ENCODE results near the gene PLA2G4F. TPM values are rescaled to one million over a fixed set of nuclear protein-coding genes. Genes with fewer than 3 reads are reported as not detected.

The PLA2G4F gene
- total RNA-seq, 4 donors from 2014 or later: not detected

DNA sequence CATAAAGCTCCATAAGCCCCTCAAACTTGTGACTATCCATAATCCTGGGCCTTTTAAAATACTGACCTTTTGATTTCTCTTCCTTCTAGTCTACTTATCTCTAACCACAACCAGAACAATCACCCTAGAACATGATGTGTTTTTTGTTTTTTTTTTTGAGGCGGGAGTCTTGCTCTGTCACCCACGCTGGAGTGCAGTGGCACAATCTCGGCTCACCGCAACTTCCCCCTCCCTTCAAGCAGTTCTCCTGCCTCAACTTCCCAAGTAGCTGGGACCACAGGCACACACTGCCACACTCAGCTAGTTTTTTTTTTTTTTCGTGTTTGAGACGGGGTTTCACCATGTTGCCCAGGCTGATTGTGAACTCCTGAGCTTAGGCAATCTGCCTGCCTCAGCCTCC lies 26.5 kb upstream of the PLA2G4F start:
- no peak for ATAC-seq (ENCODE audit: low FRiP score)
- no peak for DNase-seq (ENCODE audit: low spot score)
- no peak for TF ChIP-seq CTCF (IDR thresholded peaks at IDR 0.05)

DNA sequence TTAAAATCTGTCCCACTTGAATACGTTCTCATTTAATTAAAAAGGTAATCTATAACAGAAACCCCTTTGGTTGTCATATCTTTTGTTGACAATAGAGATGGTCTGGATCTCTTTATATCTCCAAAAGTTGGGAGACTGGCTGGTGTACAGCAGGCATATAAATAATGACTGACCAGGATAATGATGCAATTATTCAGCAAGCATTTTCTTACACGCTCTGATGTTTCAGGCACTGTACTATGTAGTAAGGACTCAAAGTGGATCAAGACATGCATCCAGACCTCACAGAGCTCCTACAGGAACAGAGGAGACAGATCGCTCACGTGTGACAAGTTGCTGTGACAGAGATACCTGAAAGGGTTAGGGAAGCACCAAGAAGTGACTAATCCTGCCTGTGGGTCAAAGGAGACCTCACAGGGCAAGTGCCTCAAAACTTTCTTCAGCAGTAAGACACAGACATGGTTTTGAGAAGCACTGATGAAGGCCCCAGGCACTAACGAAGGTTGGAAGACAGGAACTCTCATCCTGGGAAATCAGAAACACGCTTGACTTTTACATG lies 26.0 kb upstream of the PLA2G4F start:
- no peak for DNase-seq (ENCODE audit: low spot score)
- no peak for TF ChIP-seq CTCF (IDR thresholded peaks at IDR 0.05)
- no peak for ATAC-seq (ENCODE audit: low FRiP score)

- no peak for TF ChIP-seq CTCF (IDR thresholded peaks at IDR 0.05)
- ATAC-seq (ENCODE audit: low FRiP score) (no peak), DNase-seq (ENCODE audit: low spot score) (no peak)
Measured at GRCh38 chr15:42178056-42178455, 21.6 kb upstream of the PLA2G4F start.

GRCh38 chr15:42175671-42176070 lies 19.2 kb upstream of the PLA2G4F start:
- no peak for TF ChIP-seq CTCF (IDR thresholded peaks at IDR 0.05)
- ATAC-seq (ENCODE audit: low FRiP score) (no peak), DNase-seq (ENCODE audit: low spot score) (no peak)

DNA sequence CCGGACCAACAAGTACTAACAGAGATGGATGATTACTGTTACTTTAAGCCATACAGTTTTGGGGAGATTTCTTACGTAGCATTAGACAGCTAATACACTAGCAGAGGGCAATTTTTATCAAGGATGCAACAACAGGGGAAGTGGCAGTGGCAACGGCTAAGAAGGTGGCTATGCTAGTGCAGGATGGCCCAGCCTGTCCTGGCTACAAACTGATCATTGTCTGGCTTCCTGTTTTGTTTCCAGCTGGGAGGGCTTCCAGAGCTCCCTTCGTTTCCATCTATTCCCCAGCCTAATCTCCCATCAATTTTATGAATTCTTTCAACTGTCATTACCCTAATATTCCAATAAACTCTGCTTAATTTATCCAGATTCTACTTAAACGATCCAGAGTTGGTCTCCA lies 16.0 kb upstream of the PLA2G4F start:
- no peak for TF ChIP-seq CTCF (IDR thresholded peaks at IDR 0.05)
- no peak for DNase-seq (ENCODE audit: low spot score)
- no peak for ATAC-seq (ENCODE audit: low FRiP score)

DNA sequence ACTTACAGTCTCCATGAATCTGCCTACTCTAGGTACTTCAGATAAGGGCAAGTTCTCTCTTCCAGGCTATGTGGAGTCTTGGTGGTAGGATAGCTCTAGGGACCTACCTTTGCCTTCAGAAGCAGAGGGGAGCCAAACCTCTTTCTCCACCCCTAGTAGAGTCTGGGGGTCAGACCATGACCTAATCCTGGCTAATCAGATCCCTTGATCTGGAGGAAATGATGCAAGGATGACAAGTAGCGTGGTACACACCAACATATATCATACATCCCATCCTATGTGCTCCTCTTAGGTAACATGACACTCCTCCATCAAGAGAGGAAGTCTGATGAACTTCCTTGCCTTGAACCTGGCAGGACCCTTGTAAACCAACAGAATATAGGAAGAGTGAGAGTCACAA lies 15.4 kb upstream of the PLA2G4F start:
- DNase-seq (ENCODE audit: low spot score): no peak
- no peak for TF ChIP-seq CTCF (IDR thresholded peaks at IDR 0.05)
- ATAC-seq (ENCODE audit: low FRiP score): no peak

DNA sequence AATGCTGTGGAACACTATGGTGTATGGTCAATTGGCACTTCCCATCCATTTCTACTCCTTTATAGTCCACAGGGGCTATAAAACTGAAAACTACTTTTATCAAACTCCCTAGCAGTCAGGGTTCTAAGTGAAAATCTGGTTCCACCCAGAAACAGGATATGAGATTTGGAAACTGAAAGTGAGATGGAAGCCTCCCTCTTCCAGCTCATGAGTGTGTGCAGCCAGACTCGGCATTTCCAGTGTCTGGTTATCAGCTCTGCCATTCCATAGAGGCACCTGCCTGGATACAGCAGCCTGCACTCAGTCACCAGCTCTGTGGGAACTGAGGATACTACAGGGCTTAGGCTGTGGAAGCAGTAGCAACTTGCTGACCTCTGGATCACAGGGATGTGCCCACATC lies 14.7 kb upstream of the PLA2G4F start:
- no peak for ATAC-seq (ENCODE audit: low FRiP score)
- TF ChIP-seq CTCF (IDR thresholded peaks at IDR 0.05): no peak
- DNase-seq (ENCODE audit: low spot score): no peak

All from omental fat pad (tissue), 4 donors.